Chondrocyte (in vitro differentiated cells): ENCODE data around the gene TOX2. TPM values are rescaled to one million over a fixed set of nuclear protein-coding genes. Genes with fewer than 3 reads are reported as not detected.

Source experiments
- DNase-seq: peaks from one replicate; pipeline ENCODE4 v3.0.0; 2021; ENCODE audit warnings: mixed read lengths, low spot score
- H3K27ac Mint-ChIP-seq: one replicate; pipeline ENCODE4 v1.8.0; 2021; ENCODE audit warnings: mild to moderate bottlenecking, moderate library complexity, mixed read lengths; ENCODE audit not compliant: unreplicated experiment
- H3K27me3 Mint-ChIP-seq: 2 replicates; pipeline ENCODE4 v1.8.0; 2021; ENCODE audit warnings: low read depth, mixed read lengths
- H3K36me3 Mint-ChIP-seq: 2 replicates; pipeline ENCODE4 v1.8.0; 2021; ENCODE audit warnings: low read depth, mixed read lengths
- H3K4me1 Mint-ChIP-seq: 2 replicates; pipeline ENCODE4 v1.8.0; 2021; ENCODE audit warnings: low read depth, mild to moderate bottlenecking, mixed read lengths
- H3K4me3 Mint-ChIP-seq: one replicate; pipeline ENCODE4 v1.8.0; 2021; ENCODE audit warnings: mild to moderate bottlenecking, moderate library complexity, mixed read lengths; ENCODE audit not compliant: unreplicated experiment
- H3K9me3 Mint-ChIP-seq: 2 replicates; pipeline ENCODE4 v1.8.0; 2021; ENCODE audit warnings: low read depth, mixed read lengths
- total RNA-seq: library from RNA; stranded (reverse); gene quantifications from 3 replicates; pipeline ENCODE4 v1.2.1, GENCODE V29; 2021
- TF ChIP-seq, protein P1 (sequence below): fragments of 200-600 bp; sonication (generic); IDR thresholded peaks from 2 replicates; pipeline ENCODE4 v1.5.0; 2021; ENCODE audit warnings: antibody characterized with exemption, mild to moderate bottlenecking, moderate library complexity

Gene TOX2
- total RNA-seq, 1 donor from 2014 or later = 0.12 TPM

DNA sequence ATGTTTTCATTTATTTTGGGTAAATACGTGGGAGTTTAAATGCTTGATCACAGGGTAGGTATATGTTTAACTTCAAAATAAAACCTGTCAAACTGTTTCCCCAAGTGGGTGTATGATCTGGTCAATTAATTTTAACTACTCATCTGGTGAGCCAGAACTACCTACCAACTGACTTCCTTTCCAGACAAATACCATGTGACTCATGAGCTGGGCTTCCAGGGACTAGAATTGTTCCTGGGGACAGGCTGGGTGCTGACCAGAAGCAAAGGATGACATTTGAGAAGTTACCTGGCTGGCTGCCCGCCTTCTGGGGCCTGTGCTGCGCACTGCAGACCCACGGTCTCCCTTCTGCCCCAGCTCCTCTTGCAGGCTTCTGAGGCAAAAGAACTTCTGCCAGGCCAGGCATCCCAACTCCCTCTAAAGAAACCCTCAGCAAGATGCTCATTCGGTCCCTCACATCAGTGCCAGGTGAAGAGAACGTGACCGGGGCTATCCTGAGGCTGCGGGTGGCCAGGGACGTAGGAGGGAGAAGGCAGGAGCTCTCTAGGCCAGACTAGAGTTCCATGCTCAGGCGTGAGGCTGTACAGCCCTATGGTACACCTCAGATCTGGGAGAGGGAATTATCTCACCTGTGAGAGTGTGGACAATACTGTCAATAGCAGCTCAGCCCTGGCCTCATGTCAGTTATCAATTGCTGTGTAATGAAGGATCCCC is 168.7 kb downstream of the TOX2 start:
- TF ChIP-seq, protein P1, sequence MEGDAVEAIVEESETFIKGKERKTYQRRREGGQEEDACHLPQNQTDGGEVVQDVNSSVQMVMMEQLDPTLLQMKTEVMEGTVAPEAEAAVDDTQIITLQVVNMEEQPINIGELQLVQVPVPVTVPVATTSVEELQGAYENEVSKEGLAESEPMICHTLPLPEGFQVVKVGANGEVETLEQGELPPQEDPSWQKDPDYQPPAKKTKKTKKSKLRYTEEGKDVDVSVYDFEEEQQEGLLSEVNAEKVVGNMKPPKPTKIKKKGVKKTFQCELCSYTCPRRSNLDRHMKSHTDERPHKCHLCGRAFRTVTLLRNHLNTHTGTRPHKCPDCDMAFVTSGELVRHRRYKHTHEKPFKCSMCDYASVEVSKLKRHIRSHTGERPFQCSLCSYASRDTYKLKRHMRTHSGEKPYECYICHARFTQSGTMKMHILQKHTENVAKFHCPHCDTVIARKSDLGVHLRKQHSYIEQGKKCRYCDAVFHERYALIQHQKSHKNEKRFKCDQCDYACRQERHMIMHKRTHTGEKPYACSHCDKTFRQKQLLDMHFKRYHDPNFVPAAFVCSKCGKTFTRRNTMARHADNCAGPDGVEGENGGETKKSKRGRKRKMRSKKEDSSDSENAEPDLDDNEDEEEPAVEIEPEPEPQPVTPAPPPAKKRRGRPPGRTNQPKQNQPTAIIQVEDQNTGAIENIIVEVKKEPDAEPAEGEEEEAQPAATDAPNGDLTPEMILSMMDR = no peak
- no peak overlapping the region for H3K4me3 Mint-ChIP-seq
- no peak for DNase-seq
- no peak overlapping the region for H3K27ac Mint-ChIP-seq
- no peaks in the 10 kb centered on the region for H3K36me3 Mint-ChIP-seq
- H3K27me3 Mint-ChIP-seq = no peaks in the 10 kb centered on the region
- H3K9me3 Mint-ChIP-seq = no peaks in the 10 kb centered on the region
- peaks cover 9% of the 10 kb centered on the region for H3K4me1 Mint-ChIP-seq

DNA sequence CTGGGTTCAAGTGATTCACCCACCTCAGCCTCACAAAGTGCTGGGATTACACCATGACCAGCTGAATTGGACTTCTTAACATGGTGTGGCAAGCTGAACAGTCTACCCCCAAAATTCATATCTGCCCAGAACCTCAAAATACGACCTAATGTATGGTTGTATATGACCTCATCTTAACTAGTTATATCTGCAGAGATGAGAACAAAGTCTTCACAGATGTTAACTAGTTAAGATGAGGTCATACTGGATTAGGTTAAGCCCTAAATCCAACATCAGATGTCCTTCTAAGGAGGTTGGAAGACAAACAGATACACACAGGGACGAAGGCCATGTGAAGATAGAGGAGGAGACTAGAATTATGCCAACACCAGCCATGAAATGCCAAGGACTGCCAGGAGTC is 169.8 kb downstream of the TOX2 start:
- Mint-ChIP-seq H3K36me3 (no peaks in the 10 kb centered on the region), H3K4me1 (peaks cover 9% of the 10 kb centered on the region), H3K9me3 (no peaks in the 10 kb centered on the region), H3K27me3 (no peaks in the 10 kb centered on the region), H3K4me3 (no peak overlapping the region), H3K27ac (no peak overlapping the region)
- TF ChIP-seq, protein P1 = no peak
- DNase-seq = no peak

DNA sequence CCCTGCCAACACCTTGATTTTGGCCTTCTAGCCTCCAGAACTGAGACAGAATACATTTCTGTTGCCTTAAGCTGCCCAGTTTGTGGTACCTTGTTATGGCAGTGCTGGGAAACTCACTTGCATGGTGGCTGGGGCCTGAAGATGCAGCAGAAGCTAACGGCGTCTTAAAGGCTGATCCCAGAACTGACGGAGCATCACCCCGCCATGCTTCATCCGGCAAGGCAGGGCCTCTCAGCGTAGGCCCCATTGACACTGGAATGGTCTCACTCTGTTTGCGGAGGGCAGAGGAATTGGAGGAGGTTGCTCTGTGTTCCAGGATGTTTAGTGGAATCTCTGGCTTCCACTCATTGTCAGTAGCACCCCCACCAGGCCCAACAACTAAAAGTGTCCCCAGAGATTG is 170.2 kb downstream of the TOX2 start:
- Mint-ChIP-seq H3K9me3 (no peaks in the 10 kb centered on the region), H3K27me3 (no peaks in the 10 kb centered on the region), H3K4me3 (no peak overlapping the region), H3K36me3 (no peaks in the 10 kb centered on the region), H3K4me1 (peaks cover 9% of the 10 kb centered on the region), H3K27ac (no peak overlapping the region)
- no peak for DNase-seq
- TF ChIP-seq, protein P1 = no peak

DNA sequence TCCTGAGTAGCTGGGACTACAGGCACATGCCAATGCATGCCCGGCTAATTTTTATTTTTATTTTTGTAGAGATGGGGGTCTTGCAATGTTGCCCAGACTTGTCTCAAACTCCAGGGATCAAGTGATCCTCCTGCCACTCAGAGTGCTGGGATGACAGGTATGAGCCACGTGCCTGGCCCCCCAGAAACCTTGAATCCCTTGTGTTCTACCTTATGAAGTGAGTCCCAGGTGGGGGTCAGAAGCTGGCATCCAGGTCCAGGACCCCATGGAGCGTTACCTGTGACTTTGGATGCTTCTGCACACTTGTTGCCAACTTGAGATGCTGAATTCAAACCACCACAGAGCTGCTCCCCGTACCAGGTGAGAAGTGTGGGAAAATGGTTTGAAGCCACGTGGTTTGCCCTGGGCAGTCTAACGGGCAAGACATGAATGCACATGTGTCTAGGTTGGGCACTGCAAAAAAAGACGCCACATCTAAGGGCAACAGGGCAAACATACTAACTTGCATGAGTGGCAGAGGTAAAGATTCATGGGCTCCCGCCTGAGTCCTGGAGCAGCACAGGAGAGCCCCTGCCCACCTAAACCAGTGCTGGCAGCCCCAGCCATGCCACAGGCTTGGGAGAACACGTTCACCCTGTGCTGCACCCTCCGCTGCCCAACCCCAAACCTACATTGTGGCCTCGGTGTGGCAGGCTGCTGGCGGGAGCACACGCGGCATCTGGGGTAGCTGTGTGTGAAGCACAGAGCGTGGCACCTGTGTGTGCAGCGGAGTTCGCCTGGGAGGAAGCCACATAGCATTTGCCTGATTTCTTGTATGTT is 171.2 kb downstream of the TOX2 start:
- Mint-ChIP-seq H3K9me3 (no peaks in the 10 kb centered on the region), H3K27me3 (no peaks in the 10 kb centered on the region), H3K36me3 (no peaks in the 10 kb centered on the region), H3K4me1 (peaks cover 9% of the 10 kb centered on the region), H3K27ac (no peak overlapping the region), H3K4me3 (no peak overlapping the region)
- no peak for DNase-seq
- TF ChIP-seq, protein P1 = no peak

DNA sequence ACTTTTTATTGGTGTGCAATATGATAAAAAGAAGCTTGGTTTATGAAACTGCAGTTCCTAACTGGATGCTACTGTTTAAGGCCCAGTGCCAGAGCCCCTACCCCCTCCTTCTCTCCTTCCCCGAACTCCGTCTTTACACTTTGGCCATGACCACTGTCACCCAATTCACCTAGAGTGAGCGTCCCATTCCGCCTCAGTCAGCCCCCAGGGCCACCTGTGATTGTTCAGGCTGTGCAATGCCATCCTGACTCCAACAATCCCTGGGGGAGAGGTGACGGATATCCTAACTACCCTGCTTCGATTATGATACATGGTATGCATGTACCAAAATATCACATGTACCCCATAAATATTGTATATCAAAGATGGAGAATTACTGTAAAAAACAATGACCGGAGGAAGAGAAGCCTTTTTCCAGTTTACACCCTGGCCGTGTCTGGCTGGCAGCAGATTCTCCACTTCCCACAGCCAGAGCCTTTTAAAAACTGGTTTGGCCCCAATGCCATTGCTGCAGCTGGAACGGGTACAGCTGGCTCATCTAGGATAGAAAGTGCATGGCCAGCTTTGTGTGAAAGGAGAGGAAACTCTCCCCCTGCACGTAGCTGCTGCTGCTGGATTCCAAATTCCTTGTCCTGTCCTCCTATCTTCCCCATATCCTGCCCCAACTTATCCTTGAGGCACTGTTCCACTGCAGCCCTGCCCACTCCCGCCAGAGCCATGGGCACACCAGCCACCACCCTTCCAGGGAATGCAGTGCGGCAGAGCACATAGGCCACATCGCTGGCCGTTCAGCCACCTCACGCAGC is 172.6 kb downstream of the TOX2 start:
- H3K9me3 Mint-ChIP-seq = no peaks in the 10 kb centered on the region
- H3K36me3 Mint-ChIP-seq = no peaks in the 10 kb centered on the region
- TF ChIP-seq, protein P1 = no peak
- peaks cover 9% of the 10 kb centered on the region for H3K4me1 Mint-ChIP-seq
- no peak overlapping the region for H3K27ac Mint-ChIP-seq
- H3K27me3 Mint-ChIP-seq = no peaks in the 10 kb centered on the region
- no peak for DNase-seq
- H3K4me3 Mint-ChIP-seq = no peak overlapping the region
